NCI-H1930 (cell line): ENCODE results near the gene ZSWIM2.
"Not testable (repeated sequence)": the region's sequence is repeated elsewhere in the genome, so short reads cannot be mapped to it uniquely, and the experiment has no call there.

Experiments
- DNase-seq, 2 experiments: peaks; one replicate each; lab custom pipeline; 2025; lab: John Stamatoyannopoulos, UW

The ZSWIM2 gene

GRCh38 chr2:186841940-186842339 is 7.0 kb downstream of the ZSWIM2 start:
- DNase-seq, result no peak

GRCh38 chr2:186835628-186836027 is 13.3 kb downstream of the ZSWIM2 start:
- DNase-seq, result no peak

- DNase-seq, result no peak
These were observed 21.0 kb downstream of the ZSWIM2 start for GRCh38 chr2:186827862-186828492.

GRCh38 chr2:186827411-186827810 is 21.6 kb downstream of the ZSWIM2 start:
- no peak for DNase-seq

- no peak for DNase-seq
These were observed 26.6 kb downstream of the ZSWIM2 start for GRCh38 chr2:186822323-186822722.

- DNase-seq, result no peak
These were observed 28.7 kb downstream of the ZSWIM2 start for GRCh38 chr2:186820303-186820702.

- not testable (repeated sequence) for DNase-seq
These were observed 37.2 kb downstream of the ZSWIM2 start for GRCh38 chr2:186811760-186812159.

- DNase-seq, result no peak
These were observed 42.4 kb downstream of the ZSWIM2 start for GRCh38 chr2:186806591-186806990.

- not testable (repeated sequence) for DNase-seq
These were observed 50.4 kb downstream of the ZSWIM2 start for GRCh38 chr2:186798604-186799003.

GRCh38 chr2:186784930-186785329 is 64.0 kb downstream of the ZSWIM2 start:
- DNase-seq, result no peak

GRCh38 chr2:186783254-186783653 is 65.7 kb downstream of the ZSWIM2 start:
- DNase-seq, result no peak

- no peak for DNase-seq
These were observed 68.2 kb downstream of the ZSWIM2 start for GRCh38 chr2:186780701-186781316.
